Retinal pigment epithelial cell (primary cell): ENCODE measurements around the gene EIF4A2.

Experiments
- DNase-seq: peaks from one replicate; pipeline ENCODE4 v3.0.0-alpha.2; 2010; ENCODE audit warnings: low read depth
- H3K4me3 ChIP-seq: 2 replicates; pipeline ENCODE4 v1.5.1; 2011; ENCODE audit warnings: mild to moderate bottlenecking, low read length, control low read depth, moderate library complexity
- CTCF ChIP-seq: conservative IDR thresholded peaks from 2 replicates; pipeline ENCODE4 v1.5.1; 2011; ENCODE audit warnings: low read depth, low read length, control low read depth, inconsistent platforms

Gene EIF4A2

GRCh38 chr3:186772281-186772694 lies 11.1 kb upstream of the EIF4A2 start:
- TF ChIP-seq CTCF: no peak
- peak overlapping the region; percentile 37 for H3K4me3 ChIP-seq
- no peak for DNase-seq

GRCh38 chr3:186772701-186773417 lies 10.5 kb upstream of the EIF4A2 start:
- no peak for TF ChIP-seq CTCF
- DNase-seq: no peak
- peak overlapping the region; percentile 37 for H3K4me3 ChIP-seq

GRCh38 chr3:186775999-186776398 lies 7.4 kb upstream of the EIF4A2 start:
- peak; percentile 69 for TF ChIP-seq CTCF
- peak; percentile 93 for DNase-seq
- H3K4me3 ChIP-seq: no peak overlapping the region

GRCh38 chr3:186779204-186779603 lies 4.2 kb upstream of the EIF4A2 start:
- H3K4me3 ChIP-seq: no peak overlapping the region
- DNase-seq: no peak
- TF ChIP-seq CTCF: no peak

- no peak for TF ChIP-seq CTCF
- H3K4me3 ChIP-seq: peak overlapping the region; percentile 100
- no peak for DNase-seq
These were observed 777 bp upstream of the EIF4A2 start for GRCh38 chr3:186782542-186783057.

- DNase-seq: no peak
- peak overlapping the region; percentile 100 for H3K4me3 ChIP-seq
- TF ChIP-seq CTCF: no peak
These were observed 546 bp downstream of the EIF4A2 start for GRCh38 chr3:186783731-186784515.
